HuH-7.5 (cell line): ENCODE results near the gene SCT.
"Not testable (repeated sequence)": the region's sequence is repeated elsewhere in the genome, so short reads cannot be mapped to it uniquely, and the experiment has no call there.

Experiments used
- DNase-seq: peaks from one replicate; pipeline ENCODE4 v3.0.0; 2011; ENCODE audit warnings: low spot score

SCT gene

GRCh38 chr11:626475-627307, at the start of gene SCT:
TSS of gene SCT (minus strand) at chr11:627181. CDS start at chr11:627143, 38 bp downstream.
- DNase-seq, result no peak

GRCh38 chr11:674406-674805, 47.4 kb upstream of the SCT start:
- no peak for DNase-seq

GRCh38 chr11:673866-674265, 46.9 kb upstream of the SCT start:
- no peak for DNase-seq

- no peak for DNase-seq
Measured at GRCh38 chr11:665704-666281, 38.8 kb upstream of the SCT start.

GRCh38 chr11:665062-665703, 38.2 kb upstream of the SCT start:
- no peak for DNase-seq

- DNase-seq, result peak; percentile 88
Measured at GRCh38 chr11:662689-663274, 35.8 kb upstream of the SCT start.

GRCh38 chr11:660681-661444, 33.9 kb upstream of the SCT start:
- no peak for DNase-seq

GRCh38 chr11:660281-660680, 33.3 kb upstream of the SCT start:
- DNase-seq, result no peak

- no peak for DNase-seq
Measured at GRCh38 chr11:659532-660085, 32.6 kb upstream of the SCT start.

- no peak for DNase-seq
Measured at GRCh38 chr11:657691-658126, 30.7 kb upstream of the SCT start.

GRCh38 chr11:656866-657265, 29.9 kb upstream of the SCT start:
- DNase-seq, result no peak

- DNase-seq, result no peak
Measured at GRCh38 chr11:656426-656825, 29.4 kb upstream of the SCT start.

GRCh38 chr11:655036-655726, 28.2 kb upstream of the SCT start:
- no peak for DNase-seq

GRCh38 chr11:654444-654843, 27.5 kb upstream of the SCT start:
- not testable (repeated sequence) for DNase-seq

- DNase-seq, result no peak
Measured at GRCh38 chr11:653837-654236, 26.9 kb upstream of the SCT start.

GRCh38 chr11:653136-653535, 26.2 kb upstream of the SCT start:
- DNase-seq, result not testable (repeated sequence)

GRCh38 chr11:650482-650881, 23.5 kb upstream of the SCT start:
- no peak for DNase-seq

GRCh38 chr11:647672-648158, 20.7 kb upstream of the SCT start:
- not testable (repeated sequence) for DNase-seq

- DNase-seq, result no peak
Measured at GRCh38 chr11:646214-646613, 19.2 kb upstream of the SCT start.

GRCh38 chr11:645536-645935, 18.6 kb upstream of the SCT start:
- DNase-seq, result no peak
